Stimulated activated memory B cell treated with anti-CD40 and anti-IgM and Interleukin-4, amounts not matched to agents 10 μg/mL and 1 μg/mL and 100 μg/mL, for 72 hours (primary cell): ENCODE measurements around the gene SFSWAP.
"Not testable (repeated sequence)": the region's sequence is repeated elsewhere in the genome, so short reads cannot be mapped to it uniquely, and the experiment has no call there.

Experiments
- ATAC-seq: fragments of 150-1000 bp; cut with Tn5 transposase; 2 replicates; pipeline ENCODE4 v1.10.0; 2021
- H3K27ac Mint-ChIP-seq: one replicate; pipeline ENCODE4 v1.8.0; 2022; ENCODE audit warnings: mild to moderate bottlenecking, mixed read lengths
- H3K27me3 Mint-ChIP-seq: one replicate; pipeline ENCODE4 v1.8.0; 2022; ENCODE audit warnings: mixed read lengths
- H3K36me3 Mint-ChIP-seq: one replicate; pipeline ENCODE4 v1.8.0; 2022; ENCODE audit warnings: mixed read lengths
- H3K4me1 Mint-ChIP-seq: one replicate; pipeline ENCODE4 v1.8.0; 2022; ENCODE audit warnings: mixed read lengths
- H3K4me3 Mint-ChIP-seq: one replicate; pipeline ENCODE4 v1.8.0; 2022; ENCODE audit warnings: mild to moderate bottlenecking, moderate library complexity, mixed read lengths
- H3K9me3 Mint-ChIP-seq: one replicate; pipeline ENCODE4 v1.8.0; 2022; ENCODE audit warnings: mixed read lengths

Gene SFSWAP

GRCh38 chr12:131734336-131735152, 23.7 kb downstream of the SFSWAP start:
- Mint-ChIP-seq H3K4me1 (no peaks in the 10 kb centered on the region), H3K36me3 (peaks cover 57% of the 10 kb centered on the region), H3K27ac (no peak overlapping the region), H3K4me3 (no peak overlapping the region), H3K27me3 (no peaks in the 10 kb centered on the region), H3K9me3 (no peaks in the 10 kb centered on the region)
- ATAC-seq: no peak

- Mint-ChIP-seq H3K4me1 (no peaks in the 10 kb centered on the region), H3K27ac (no peak overlapping the region), H3K27me3 (no peaks in the 10 kb centered on the region), H3K4me3 (no peak overlapping the region), H3K9me3 (no peaks in the 10 kb centered on the region), H3K36me3 (peaks cover 56% of the 10 kb centered on the region)
- no peak for ATAC-seq
Measured at GRCh38 chr12:131735153-131735456, 24.2 kb downstream of the SFSWAP start.

GRCh38 chr12:131735476-131736445, 24.9 kb downstream of the SFSWAP start:
- H3K9me3 Mint-ChIP-seq: no peaks in the 10 kb centered on the region
- H3K27ac Mint-ChIP-seq: no peak overlapping the region
- peaks cover 56% of the 10 kb centered on the region for H3K36me3 Mint-ChIP-seq
- H3K4me1 Mint-ChIP-seq: no peaks in the 10 kb centered on the region
- ATAC-seq: no peak
- no peaks in the 10 kb centered on the region for H3K27me3 Mint-ChIP-seq
- no peak overlapping the region for H3K4me3 Mint-ChIP-seq

GRCh38 chr12:131736446-131737149, 25.7 kb downstream of the SFSWAP start:
- Mint-ChIP-seq H3K27ac (no peak overlapping the region), H3K36me3 (peaks cover 50% of the 10 kb centered on the region)
- ATAC-seq: no peak

GRCh38 chr12:131737150-131737827, 26.4 kb downstream of the SFSWAP start:
- H3K9me3 Mint-ChIP-seq: no peaks in the 10 kb centered on the region
- H3K27me3 Mint-ChIP-seq: no peaks in the 10 kb centered on the region
- no peak overlapping the region for H3K4me3 Mint-ChIP-seq
- peaks cover 56% of the 10 kb centered on the region for H3K36me3 Mint-ChIP-seq
- H3K27ac Mint-ChIP-seq: no peak overlapping the region
- ATAC-seq: no peak
- H3K4me1 Mint-ChIP-seq: no peaks in the 10 kb centered on the region

More at GRCh38 chr12:131736446-131737149, 25.7 kb downstream of the SFSWAP start:
- H3K4me3 Mint-ChIP-seq: no peak overlapping the region
- no peaks in the 10 kb centered on the region for H3K27me3 Mint-ChIP-seq
- no peaks in the 10 kb centered on the region for H3K9me3 Mint-ChIP-seq
- H3K4me1 Mint-ChIP-seq: no peaks in the 10 kb centered on the region

- Mint-ChIP-seq H3K27me3 (no peaks in the 10 kb centered on the region), H3K27ac (no peak overlapping the region), H3K36me3 (peaks cover 56% of the 10 kb centered on the region), H3K4me3 (no peak overlapping the region), H3K4me1 (no peaks in the 10 kb centered on the region), H3K9me3 (peaks cover 5% of the 10 kb centered on the region)
- ATAC-seq: no peak
Measured at GRCh38 chr12:131738196-131738595, 27.3 kb downstream of the SFSWAP start.

- H3K4me3 Mint-ChIP-seq: no peak overlapping the region
- no peaks in the 10 kb centered on the region for H3K27me3 Mint-ChIP-seq
- no peak for ATAC-seq
- peaks cover 10% of the 10 kb centered on the region for H3K9me3 Mint-ChIP-seq
- no peaks in the 10 kb centered on the region for H3K4me1 Mint-ChIP-seq
- peaks cover 65% of the 10 kb centered on the region for H3K36me3 Mint-ChIP-seq
- no peak overlapping the region for H3K27ac Mint-ChIP-seq
Measured at GRCh38 chr12:131740626-131741025, 29.7 kb downstream of the SFSWAP start.

- H3K36me3 Mint-ChIP-seq: peaks cover 69% of the 10 kb centered on the region
- not testable (repeated sequence) for H3K27me3 Mint-ChIP-seq, H3K27ac Mint-ChIP-seq, H3K4me3 Mint-ChIP-seq, H3K9me3 Mint-ChIP-seq, ATAC-seq, H3K4me1 Mint-ChIP-seq
Measured at GRCh38 chr12:131742761-131743160, 31.9 kb downstream of the SFSWAP start.

GRCh38 chr12:131743410-131743809, 32.5 kb downstream of the SFSWAP start:
- not testable (repeated sequence) for H3K4me1 Mint-ChIP-seq, H3K27ac Mint-ChIP-seq, H3K9me3 Mint-ChIP-seq, ATAC-seq, H3K4me3 Mint-ChIP-seq, H3K27me3 Mint-ChIP-seq
- H3K36me3 Mint-ChIP-seq: peaks cover 69% of the 10 kb centered on the region

- ATAC-seq, H3K4me1 Mint-ChIP-seq, H3K4me3 Mint-ChIP-seq, H3K9me3 Mint-ChIP-seq, H3K27me3 Mint-ChIP-seq, H3K27ac Mint-ChIP-seq: not testable (repeated sequence)
- peaks cover 69% of the 10 kb centered on the region for H3K36me3 Mint-ChIP-seq
Measured at GRCh38 chr12:131743880-131744279, 33.0 kb downstream of the SFSWAP start.

- H3K27me3 Mint-ChIP-seq, ATAC-seq, H3K27ac Mint-ChIP-seq, H3K4me1 Mint-ChIP-seq, H3K9me3 Mint-ChIP-seq, H3K4me3 Mint-ChIP-seq: not testable (repeated sequence)
- H3K36me3 Mint-ChIP-seq: peaks cover 69% of the 10 kb centered on the region
Measured at GRCh38 chr12:131744675-131745074, 33.8 kb downstream of the SFSWAP start.

GRCh38 chr12:131745706-131746105, 34.8 kb downstream of the SFSWAP start:
- Mint-ChIP-seq H3K36me3 (peaks cover 60% of the 10 kb centered on the region), H3K4me1 (no peaks in the 10 kb centered on the region), H3K27me3 (no peaks in the 10 kb centered on the region), H3K27ac (no peak overlapping the region), H3K4me3 (no peak overlapping the region), H3K9me3 (peaks cover 10% of the 10 kb centered on the region)
- no peak for ATAC-seq

- peaks cover 10% of the 10 kb centered on the region for H3K9me3 Mint-ChIP-seq
- peaks cover 3% of the 10 kb centered on the region for H3K4me1 Mint-ChIP-seq
- no peak overlapping the region for H3K27ac Mint-ChIP-seq
- no peak overlapping the region for H3K4me3 Mint-ChIP-seq
- no peak for ATAC-seq
- peaks cover 52% of the 10 kb centered on the region for H3K36me3 Mint-ChIP-seq
- H3K27me3 Mint-ChIP-seq: no peaks in the 10 kb centered on the region
Measured at GRCh38 chr12:131747276-131748177, 36.6 kb downstream of the SFSWAP start.
